ENCODE data around the gene TNNT3.

TNNT3 gene

GRCh38 chr11:1964955-1965354 lies 45.5 kb downstream of the TNNT3 start:
- no peaks in the 10 kb centered on the region for H3K27me3 ChIP-seq (ENCODE audit: insufficient read depth, poor library complexity, severe bottlenecking)
- H3K27ac ChIP-seq (replicated peaks) = no peak overlapping the region
- TF ChIP-seq GABPA (IDR thresholded peaks at IDR 0.05; ENCODE audit: low read depth) (no peak), CTCF (IDR thresholded peaks at IDR 0.05; ENCODE audit: insufficient read depth, low read length) (no peak), POLR2AphosphoS5 (IDR thresholded peaks at IDR 0.05; ENCODE audit: low read depth) (no peak), SPI1 (IDR thresholded peaks at IDR 0.05; ENCODE audit: borderline replicate concordance, low read depth) (no peak), REST (IDR thresholded peaks at IDR 0.05; ENCODE audit: insufficient replicate concordance, low read depth) (no peak)
- no peak for DNase-seq (ENCODE audit: low read depth in 1 of 2, low spot score in 1 of 2)
- no peak overlapping the region for H3K4me3 ChIP-seq (replicated peaks; ENCODE audit: insufficient read depth, low read length)

GRCh38 chr11:1966531-1966930 lies 47.0 kb downstream of the TNNT3 start:
- DNase-seq (ENCODE audit: low read depth in 1 of 2, low spot score in 1 of 2) = no peak
- Histone ChIP-seq H3K27ac (replicated peaks) (no peak overlapping the region), H3K27me3 (ENCODE audit: insufficient read depth, poor library complexity, severe bottlenecking) (no peaks in the 10 kb centered on the region), H3K4me3 (replicated peaks; ENCODE audit: insufficient read depth, low read length) (no peak overlapping the region)
- TF ChIP-seq SPI1 (IDR thresholded peaks at IDR 0.05; ENCODE audit: borderline replicate concordance, low read depth) = no peak
- TF ChIP-seq POLR2AphosphoS5 (IDR thresholded peaks at IDR 0.05; ENCODE audit: low read depth) = no peak
- no peak for TF ChIP-seq REST (IDR thresholded peaks at IDR 0.05; ENCODE audit: insufficient replicate concordance, low read depth)
- TF ChIP-seq CTCF (IDR thresholded peaks at IDR 0.05; ENCODE audit: insufficient read depth, low read length) = no peak

GRCh38 chr11:1967641-1968225 lies 48.2 kb downstream of the TNNT3 start:
- TF ChIP-seq POLR2AphosphoS5 (IDR thresholded peaks at IDR 0.05; ENCODE audit: low read depth) (no peak), GABPA (IDR thresholded peaks at IDR 0.05; ENCODE audit: low read depth) (no peak), REST (IDR thresholded peaks at IDR 0.05; ENCODE audit: insufficient replicate concordance, low read depth) (no peak), SPI1 (IDR thresholded peaks at IDR 0.05; ENCODE audit: borderline replicate concordance, low read depth) (no peak), CTCF (IDR thresholded peaks at IDR 0.05; ENCODE audit: insufficient read depth, low read length) (no peak)
- no peak overlapping the region for H3K4me3 ChIP-seq (replicated peaks; ENCODE audit: insufficient read depth, low read length)
- DNase-seq (ENCODE audit: low read depth in 1 of 2, low spot score in 1 of 2) = no peak
- H3K27me3 ChIP-seq (ENCODE audit: insufficient read depth, poor library complexity, severe bottlenecking) = no peaks in the 10 kb centered on the region
- no peak overlapping the region for H3K27ac ChIP-seq (replicated peaks)
